NCI-H748 (cell line): ENCODE measurements around the gene C12orf75.
"Not testable (repeated sequence)": the region's sequence is repeated elsewhere in the genome, so short reads cannot be mapped to it uniquely, and the experiment has no call there.

Source experiments
- DNase-seq: peaks from one replicate; lab custom pipeline; 2025; ENCODE audit not compliant: unreplicated experiment; lab: John Stamatoyannopoulos, UW

C12orf75 gene

GRCh38 chr12:105334582-105334981, 4.1 kb downstream of the C12orf75 start:
- no peak for DNase-seq

- DNase-seq = no peak
These were observed 5.4 kb downstream of the C12orf75 start for GRCh38 chr12:105335856-105336255.

GRCh38 chr12:105336411-105336810, 5.9 kb downstream of the C12orf75 start:
- DNase-seq = no peak

- no peak for DNase-seq
These were observed 6.9 kb downstream of the C12orf75 start for GRCh38 chr12:105337391-105337790.

- DNase-seq = no peak
These were observed 8.5 kb downstream of the C12orf75 start for GRCh38 chr12:105338966-105339365.

- no peak for DNase-seq
These were observed 10.5 kb downstream of the C12orf75 start for GRCh38 chr12:105341010-105341409.

GRCh38 chr12:105341620-105342019, 11.1 kb downstream of the C12orf75 start:
- not testable (repeated sequence) for DNase-seq

GRCh38 chr12:105342464-105342863, 12.0 kb downstream of the C12orf75 start:
- DNase-seq = peak; percentile 70

GRCh38 chr12:105343836-105344235, 13.3 kb downstream of the C12orf75 start:
- peak; percentile 96 for DNase-seq

- no peak for DNase-seq
These were observed 17.0 kb downstream of the C12orf75 start for GRCh38 chr12:105347499-105347898.

GRCh38 chr12:105348142-105348541, 17.7 kb downstream of the C12orf75 start:
- DNase-seq = no peak

- DNase-seq = no peak
These were observed 18.1 kb downstream of the C12orf75 start for GRCh38 chr12:105348561-105348960.

- no peak for DNase-seq
These were observed 18.6 kb downstream of the C12orf75 start for GRCh38 chr12:105349138-105349537.

GRCh38 chr12:105351523-105351922, 21.0 kb downstream of the C12orf75 start:
- no peak for DNase-seq

GRCh38 chr12:105352052-105352451, 21.6 kb downstream of the C12orf75 start:
- no peak for DNase-seq

- DNase-seq = no peak
These were observed 22.6 kb downstream of the C12orf75 start for GRCh38 chr12:105352940-105353635.

GRCh38 chr12:105355752-105356151, 25.3 kb downstream of the C12orf75 start:
- DNase-seq = no peak

GRCh38 chr12:105357162-105357691, 26.7 kb downstream of the C12orf75 start:
- DNase-seq = no peak

GRCh38 chr12:105358789-105359188, 28.3 kb downstream of the C12orf75 start:
- no peak for DNase-seq

GRCh38 chr12:105359856-105360255, 29.4 kb downstream of the C12orf75 start:
- DNase-seq = no peak

GRCh38 chr12:105363890-105364289, 33.4 kb downstream of the C12orf75 start:
- no peak for DNase-seq

GRCh38 chr12:105365231-105365630, 34.7 kb downstream of the C12orf75 start:
- peak; percentile 10 for DNase-seq
